WERI-Rb-1 (cell line): Measurements from ENCODE around the gene PPCDC.

ENCODE experiments used
- DNase-seq: peaks from one replicate; pipeline ENCODE4 v3.0.0-alpha.2; 2020
- H3K27ac ChIP-seq: fragments of 250-450 bp; sonication (Bioruptor Pico); 2 replicates; pipeline ENCODE4 v1.5.1; 2020; ENCODE audit warnings: mild to moderate bottlenecking, moderate library complexity
- H3K27me3 ChIP-seq: fragments of 250-450 bp; sonication (Bioruptor Pico); 2 replicates; pipeline ENCODE4 v1.5.1; 2021; ENCODE audit warnings: mild to moderate bottlenecking, low read depth, moderate library complexity; ENCODE audit not compliant: insufficient read depth, severe bottlenecking
- H3K36me3 ChIP-seq: fragments of 250-450 bp; sonication (Bioruptor Pico); 2 replicates; pipeline ENCODE4 v1.5.1; 2020; ENCODE audit warnings: mild to moderate bottlenecking, moderate library complexity
- H3K4me3 ChIP-seq: 2 replicates; pipeline ENCODE4 v1.5.1; 2011; ENCODE audit warnings: low read depth, mild to moderate bottlenecking, control low read depth, low read length
- H3K9me3 ChIP-seq: fragments of 250-450 bp; sonication (Bioruptor Pico); 2 replicates; pipeline ENCODE4 v1.5.1; 2021; ENCODE audit warnings: mild to moderate bottlenecking, moderate library complexity; ENCODE audit not compliant: severe bottlenecking
- TF ChIP-seq, protein P1 (sequence below): IDR thresholded peaks from 2 replicates; pipeline ENCODE4 v1.5.1; 2011; ENCODE audit warnings: low read depth, mild to moderate bottlenecking, control low read depth, inconsistent platforms, low read length

Gene PPCDC

DNA sequence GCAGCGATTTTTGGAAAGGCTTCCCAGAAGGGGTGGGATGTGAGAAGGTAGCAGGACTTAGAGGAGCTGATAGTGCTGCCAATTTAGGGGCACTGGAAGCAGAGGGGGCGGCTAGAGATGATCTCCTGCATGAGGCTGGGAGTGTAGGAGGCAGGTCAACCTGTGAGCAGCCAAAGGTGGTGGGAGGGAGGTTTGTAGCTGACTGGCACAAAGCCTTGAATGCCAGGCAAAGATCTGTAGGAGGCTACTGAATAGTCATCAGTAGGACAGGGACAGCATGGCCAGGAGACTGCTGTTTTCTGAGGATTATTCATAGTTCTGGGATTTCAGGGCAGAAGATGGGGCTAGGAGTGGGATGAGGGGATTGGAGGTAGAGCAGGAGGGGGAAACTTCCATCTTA is 25.8 kb upstream of the PPCDC start:
- TF ChIP-seq, protein P1, sequence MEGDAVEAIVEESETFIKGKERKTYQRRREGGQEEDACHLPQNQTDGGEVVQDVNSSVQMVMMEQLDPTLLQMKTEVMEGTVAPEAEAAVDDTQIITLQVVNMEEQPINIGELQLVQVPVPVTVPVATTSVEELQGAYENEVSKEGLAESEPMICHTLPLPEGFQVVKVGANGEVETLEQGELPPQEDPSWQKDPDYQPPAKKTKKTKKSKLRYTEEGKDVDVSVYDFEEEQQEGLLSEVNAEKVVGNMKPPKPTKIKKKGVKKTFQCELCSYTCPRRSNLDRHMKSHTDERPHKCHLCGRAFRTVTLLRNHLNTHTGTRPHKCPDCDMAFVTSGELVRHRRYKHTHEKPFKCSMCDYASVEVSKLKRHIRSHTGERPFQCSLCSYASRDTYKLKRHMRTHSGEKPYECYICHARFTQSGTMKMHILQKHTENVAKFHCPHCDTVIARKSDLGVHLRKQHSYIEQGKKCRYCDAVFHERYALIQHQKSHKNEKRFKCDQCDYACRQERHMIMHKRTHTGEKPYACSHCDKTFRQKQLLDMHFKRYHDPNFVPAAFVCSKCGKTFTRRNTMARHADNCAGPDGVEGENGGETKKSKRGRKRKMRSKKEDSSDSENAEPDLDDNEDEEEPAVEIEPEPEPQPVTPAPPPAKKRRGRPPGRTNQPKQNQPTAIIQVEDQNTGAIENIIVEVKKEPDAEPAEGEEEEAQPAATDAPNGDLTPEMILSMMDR = no peak
- Histone ChIP-seq H3K4me3 (no peak overlapping the region), H3K27me3 (no peaks in the 10 kb centered on the region), H3K9me3 (peaks cover 3% of the 10 kb centered on the region), H3K36me3 (peaks cover 10% of the 10 kb centered on the region), H3K27ac (no peak overlapping the region)
- no peak for DNase-seq

DNA sequence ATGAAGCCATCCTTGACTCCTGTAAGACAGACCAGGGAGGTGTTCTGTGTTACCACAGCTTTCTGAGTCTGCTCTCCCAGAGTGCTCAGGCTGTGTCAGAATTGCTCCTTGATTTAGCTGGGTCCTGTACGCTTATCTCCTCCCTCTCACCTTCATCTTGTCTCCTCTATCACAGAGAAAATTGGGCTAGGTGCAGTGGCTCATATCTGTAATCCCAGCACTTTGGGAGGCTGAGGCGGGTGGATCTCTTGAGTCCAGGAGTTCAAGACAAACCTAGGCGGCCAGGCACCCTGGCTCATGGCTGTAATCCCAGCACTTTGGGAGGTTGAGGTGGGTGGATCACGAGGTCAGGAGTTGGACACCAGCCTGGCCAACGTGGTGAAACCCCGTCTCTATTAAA is 22.1 kb upstream of the PPCDC start:
- H3K27ac ChIP-seq = no peak overlapping the region
- peaks cover 17% of the 10 kb centered on the region for H3K36me3 ChIP-seq
- no peak for DNase-seq
- TF ChIP-seq, protein P1 = no peak
- H3K9me3 ChIP-seq = peaks cover 3% of the 10 kb centered on the region
- no peaks in the 10 kb centered on the region for H3K27me3 ChIP-seq
- H3K4me3 ChIP-seq = no peak overlapping the region

DNA sequence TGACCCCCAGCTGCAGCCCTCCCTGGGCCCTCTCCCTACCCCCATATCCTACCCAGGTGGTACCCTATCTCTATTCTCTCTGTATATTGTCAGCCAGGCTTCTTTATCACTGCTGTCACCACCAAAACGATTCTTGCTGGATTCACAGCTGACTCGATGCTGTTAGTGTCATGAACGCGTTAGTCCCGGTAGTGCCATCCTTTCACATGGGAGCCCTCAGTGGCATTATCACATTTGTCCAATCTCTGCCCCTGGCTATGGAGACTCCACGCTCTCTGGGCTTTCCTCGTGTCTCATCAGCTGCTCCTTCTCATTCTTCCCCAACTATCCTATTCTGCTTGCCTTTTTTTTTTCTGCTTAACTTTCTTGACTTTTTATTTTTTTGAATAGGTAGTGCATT is 21.0 kb upstream of the PPCDC start:
- Histone ChIP-seq H3K4me3 (no peak overlapping the region), H3K27me3 (no peaks in the 10 kb centered on the region), H3K9me3 (no peaks in the 10 kb centered on the region), H3K36me3 (peaks cover 18% of the 10 kb centered on the region), H3K27ac (no peak overlapping the region)
- TF ChIP-seq, protein P1 = no peak
- DNase-seq = no peak

DNA sequence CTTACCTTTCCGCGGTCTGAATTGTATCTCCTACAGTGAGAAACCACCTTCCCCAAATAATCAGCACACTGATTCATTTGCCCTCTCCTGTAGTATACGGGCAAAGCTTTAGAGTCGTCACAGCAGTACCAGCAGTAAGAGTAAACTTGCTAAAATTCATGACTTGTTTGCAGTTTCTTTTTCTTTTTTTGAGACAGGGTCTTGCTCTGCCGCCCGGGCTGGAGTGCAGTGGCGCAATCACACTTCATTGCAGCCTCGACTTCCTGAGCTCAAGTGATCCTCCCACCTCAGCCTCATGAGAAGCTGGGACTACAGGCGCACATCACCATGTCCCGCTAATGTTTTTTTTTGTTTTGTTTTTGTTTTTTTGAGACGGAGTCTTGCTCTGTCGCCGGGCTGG is 16.2 kb upstream of the PPCDC start:
- TF ChIP-seq, protein P1 = no peak
- Histone ChIP-seq H3K4me3 (no peak overlapping the region), H3K27ac (no peak overlapping the region), H3K9me3 (no peaks in the 10 kb centered on the region), H3K27me3 (no peaks in the 10 kb centered on the region), H3K36me3 (peaks cover 20% of the 10 kb centered on the region)
- no peak for DNase-seq

DNA sequence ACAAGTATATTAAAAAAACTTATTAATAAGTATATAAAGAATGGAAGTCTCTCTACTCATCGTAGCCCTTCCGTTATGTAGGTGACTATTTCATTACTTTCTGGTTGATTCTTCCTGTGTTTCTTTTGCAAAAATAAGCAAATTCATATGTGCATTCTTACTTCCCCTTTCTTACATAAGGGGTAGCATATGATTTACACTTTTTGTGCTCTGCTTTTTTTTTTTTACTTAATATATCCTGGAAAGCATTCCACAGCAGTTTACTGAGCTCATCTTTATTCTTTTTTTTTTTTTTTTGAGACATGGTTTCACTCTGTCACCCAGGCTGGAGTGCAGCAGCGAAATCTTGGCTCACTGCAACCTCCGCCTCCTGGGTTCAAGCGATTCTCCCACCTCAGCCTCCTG is 15.2 kb upstream of the PPCDC start:
- TF ChIP-seq, protein P1 = no peak
- DNase-seq = no peak
- H3K27ac ChIP-seq = no peak overlapping the region

DNA sequence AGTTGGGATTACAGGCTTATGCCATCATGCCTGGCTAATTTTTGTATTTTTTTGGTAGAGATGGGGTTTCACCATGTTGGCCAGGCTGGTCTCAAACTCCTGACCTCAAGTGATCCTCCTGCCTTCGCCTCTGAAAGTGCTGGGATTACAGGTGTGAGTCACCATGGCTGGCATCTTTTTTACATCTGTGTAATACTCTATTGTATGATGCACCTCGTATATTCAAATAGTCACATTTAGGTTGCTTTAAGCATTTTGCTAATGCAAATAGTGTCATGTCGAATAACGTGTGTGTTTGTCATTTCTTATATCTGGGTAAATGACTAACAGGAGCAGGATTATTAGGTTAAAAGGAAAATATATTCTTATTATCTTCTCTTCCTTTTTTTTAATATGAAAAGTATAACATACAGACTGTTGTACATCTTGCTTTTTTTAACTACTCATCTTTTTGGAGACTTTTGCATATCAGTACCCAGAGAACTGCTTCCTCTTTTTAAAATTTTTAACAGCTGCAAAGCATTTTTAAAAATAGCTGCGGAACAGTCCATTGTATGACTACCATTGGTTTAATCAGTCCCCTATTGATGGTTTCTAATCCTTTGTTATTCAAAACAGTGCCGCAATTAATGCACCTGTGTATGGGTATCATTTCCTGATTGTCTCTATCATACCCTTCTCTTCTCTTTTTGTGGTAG is 14.6 kb upstream of the PPCDC start:
- Histone ChIP-seq H3K36me3 (peaks cover 34% of the 10 kb centered on the region), H3K9me3 (no peaks in the 10 kb centered on the region), H3K4me3 (no peak overlapping the region), H3K27me3 (no peaks in the 10 kb centered on the region), H3K27ac (no peak overlapping the region)
- DNase-seq = no peak
- TF ChIP-seq, protein P1 = no peak

More for the DNA sequence above, 15.2 kb upstream of the PPCDC start:
- H3K4me3 ChIP-seq = no peak overlapping the region
- peaks cover 29% of the 10 kb centered on the region for H3K36me3 ChIP-seq
- H3K9me3 ChIP-seq = no peaks in the 10 kb centered on the region
- no peaks in the 10 kb centered on the region for H3K27me3 ChIP-seq
